GM10248 (cell line): Measurements from ENCODE around the gene MPP2.

Source experiments
- CTCF ChIA-PET: fragments of 300-600 bp; sonication (Branson Sonifier 250); formaldehyde crosslinking; extraction: SDS; loops from one replicate; lab custom pipeline; 2021; ENCODE audit warnings: antibody characterized with exemption; lab: Yijun Ruan, JAX
- POLR2A ChIA-PET: fragments of 350-650 bp; sonication (Branson Sonifier 250); formaldehyde crosslinking; extraction: SDS; loops from one replicate; lab custom pipeline; 2020; ENCODE audit warnings: antibody characterized with exemption; lab: Yijun Ruan, JAX
- DNase-seq: peaks from one replicate; pipeline ENCODE4 v3.0.0; 2012; ENCODE audit errors: extremely low spot score
- CTCF ChIP-seq: IDR thresholded peaks from 2 replicates; pipeline ENCODE4 v1.5.1; 2012; ENCODE audit warnings: mild to moderate bottlenecking, low read depth; ENCODE audit errors: extremely low read depth, missing control alignments, control extremely low read depth

MPP2 gene, protein sequence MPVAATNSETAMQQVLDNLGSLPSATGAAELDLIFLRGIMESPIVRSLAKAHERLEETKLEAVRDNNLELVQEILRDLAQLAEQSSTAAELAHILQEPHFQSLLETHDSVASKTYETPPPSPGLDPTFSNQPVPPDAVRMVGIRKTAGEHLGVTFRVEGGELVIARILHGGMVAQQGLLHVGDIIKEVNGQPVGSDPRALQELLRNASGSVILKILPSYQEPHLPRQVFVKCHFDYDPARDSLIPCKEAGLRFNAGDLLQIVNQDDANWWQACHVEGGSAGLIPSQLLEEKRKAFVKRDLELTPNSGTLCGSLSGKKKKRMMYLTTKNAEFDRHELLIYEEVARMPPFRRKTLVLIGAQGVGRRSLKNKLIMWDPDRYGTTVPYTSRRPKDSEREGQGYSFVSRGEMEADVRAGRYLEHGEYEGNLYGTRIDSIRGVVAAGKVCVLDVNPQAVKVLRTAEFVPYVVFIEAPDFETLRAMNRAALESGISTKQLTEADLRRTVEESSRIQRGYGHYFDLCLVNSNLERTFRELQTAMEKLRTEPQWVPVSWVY

DNA sequence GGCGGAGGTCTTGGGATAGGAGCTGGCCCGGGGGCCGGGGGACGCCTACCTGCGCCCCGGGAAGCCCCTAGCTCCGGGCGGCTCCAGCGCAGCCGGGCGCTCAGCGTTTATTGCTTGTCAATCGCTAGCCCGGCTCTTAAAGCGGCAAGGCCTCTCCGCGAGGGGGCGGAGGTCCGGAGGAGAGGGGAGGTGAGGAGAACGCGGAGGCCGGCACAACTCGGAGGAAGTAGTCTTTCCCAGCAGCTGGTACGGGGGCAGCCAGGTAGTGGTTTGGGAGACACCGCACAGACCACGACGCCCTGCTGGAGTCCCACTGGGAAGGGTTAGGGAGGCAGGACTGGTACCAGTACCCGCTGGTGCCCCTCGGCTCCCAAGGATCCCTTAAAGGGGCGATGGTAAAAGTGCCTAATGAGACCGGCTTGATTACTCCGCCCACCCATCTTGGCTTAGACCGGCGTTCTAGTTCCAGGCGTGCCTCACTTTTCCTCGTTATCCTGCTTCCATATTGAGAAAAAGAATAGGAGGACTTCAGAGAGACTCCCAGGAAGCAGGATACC, at the start of gene MPP2:
TSS of gene MPP2 (minus strand) at position 112 of the 557 bp plus-strand sequence. CDS start 3,076 bp downstream, outside the sequence.
- TF ChIP-seq CTCF: no peak
- DNase-seq: peak; percentile 48
- ChIA-PET CTCF (interaction anchor here (1.6 to 6.5 kb wide), 2 partner anchors 28 to 37 kb away, joined by 4 to 41 read pairs; no protein-coding TSS in a partner anchor), POLR2A (no interaction called here)

GRCh38 chr17:43956222-43956621, 48.9 kb upstream of the MPP2 start:
- ChIA-PET POLR2A (no interaction called here), CTCF (interaction anchor here (7.5 kb wide), 1 partner anchor 13 kb away, joined by 44 read pairs; the partner anchor contains the start of gene PPY)
- DNase-seq: no peak
- TF ChIP-seq CTCF: no peak

DNA sequence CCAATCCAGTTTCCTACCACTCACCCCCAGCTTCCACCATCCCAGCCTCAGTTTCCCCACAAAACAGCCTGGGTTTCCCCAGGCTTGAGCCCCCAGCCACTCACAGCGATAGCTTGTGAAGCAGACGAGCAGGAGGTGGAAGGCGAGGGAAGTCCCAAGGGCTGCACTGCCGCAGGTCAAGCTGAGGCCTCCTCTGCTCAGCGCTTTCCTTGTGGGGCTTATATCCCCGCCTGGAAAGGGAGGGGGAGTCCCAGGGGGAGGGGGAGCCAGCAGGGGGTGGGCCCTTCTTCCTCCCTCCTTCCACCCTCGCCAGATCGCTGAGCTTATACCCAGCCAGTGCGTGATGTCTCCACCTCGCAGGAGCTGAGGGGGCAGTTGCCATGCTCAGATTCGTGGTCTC, 46.4 kb upstream of the MPP2 start, which contains the start of gene PYY:
TSS of gene PYY (minus strand) at position 195 of the 400 bp plus-strand sequence. CDS start 457 bp downstream, outside the sequence.
- TF ChIP-seq CTCF: no peak
- ChIA-PET POLR2A (no interaction called here), CTCF (interaction anchor here (1.9 to 7.5 kb wide), 2 partner anchors 10 to 76 kb away, joined by 4 to 44 read pairs; partner anchors contain the start of gene PPY)
- DNase-seq: no peak

DNA sequence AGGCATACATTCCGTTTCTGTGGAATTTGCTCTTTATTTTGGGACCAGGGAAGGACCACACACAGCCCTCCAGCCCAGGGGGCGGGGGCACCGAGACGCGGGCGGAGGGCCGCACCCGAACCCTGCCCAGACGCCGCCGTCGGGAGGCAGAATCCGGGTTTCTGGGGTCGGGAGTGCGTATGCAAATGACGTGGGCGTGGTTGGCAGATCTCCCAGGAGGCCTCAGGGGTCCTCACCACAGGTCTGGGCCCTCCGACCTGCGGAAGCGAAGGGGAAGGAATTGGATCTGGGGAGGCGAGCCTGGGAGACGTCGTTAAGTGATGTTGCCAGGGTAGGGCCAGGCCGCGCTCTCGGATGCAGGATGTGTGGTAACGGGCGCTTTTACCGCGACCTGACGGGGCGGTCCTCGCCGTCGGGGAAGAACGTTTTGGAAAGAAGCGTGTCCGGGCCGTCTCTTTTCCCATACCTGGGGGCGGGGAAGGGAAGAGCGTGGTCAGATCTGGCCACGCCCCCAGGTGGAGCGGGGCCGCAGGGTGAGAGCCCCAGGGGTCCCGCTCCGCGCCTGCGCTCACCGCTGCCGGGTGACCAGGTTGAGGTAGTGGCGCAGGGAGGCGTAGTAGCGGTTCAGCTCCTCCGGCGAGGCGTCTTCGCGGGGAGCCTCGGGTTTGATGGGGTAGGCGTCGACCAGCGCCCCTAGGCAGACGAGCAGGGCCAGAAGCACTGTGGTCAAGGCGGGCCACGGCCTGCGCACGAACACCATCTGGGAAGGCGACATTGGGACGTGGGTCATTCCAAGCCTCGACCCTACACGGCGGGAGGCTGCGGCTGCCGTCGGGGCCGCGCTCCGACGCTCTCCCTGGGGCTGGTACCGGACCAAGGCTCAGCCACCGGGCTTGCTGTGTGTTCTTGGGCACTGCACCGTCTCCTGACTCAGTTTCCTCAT, 45.7 kb upstream of the MPP2 start:
- ChIA-PET CTCF (interaction anchor here (1.9 to 7.5 kb wide), 2 partner anchors 10 to 75 kb away, joined by 4 to 44 read pairs; partner anchors contain the start of gene PPY), POLR2A (no interaction called here)
- no peak for TF ChIP-seq CTCF
- DNase-seq: no peak

DNA sequence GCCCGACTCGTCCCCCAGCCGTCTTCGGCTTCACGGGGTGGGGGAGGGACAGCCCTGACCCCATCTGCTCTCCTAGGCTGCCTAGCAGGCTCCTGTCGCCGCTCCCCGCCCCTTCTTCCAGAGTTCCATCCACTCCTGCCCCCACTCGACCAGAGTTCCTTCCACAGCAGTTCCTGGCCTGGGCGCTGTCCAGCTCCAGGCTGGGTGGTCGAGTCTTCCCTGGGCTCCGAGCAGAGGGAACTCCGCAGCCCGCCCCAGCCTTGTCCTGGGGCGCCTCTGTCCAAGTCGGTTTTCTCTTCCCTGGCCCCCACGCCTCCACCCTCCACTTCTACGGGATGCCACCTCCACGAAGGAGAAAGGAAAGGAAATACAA, 45.0 kb upstream of the MPP2 start:
- DNase-seq: no peak
- ChIA-PET POLR2A (no interaction called here), CTCF (interaction anchor here (1.3 to 7.5 kb wide), 2 partner anchors 9 to 13 kb away, joined by 3 to 44 read pairs; partner anchors contain the start of gene PPY)
- TF ChIP-seq CTCF: no peak

DNA sequence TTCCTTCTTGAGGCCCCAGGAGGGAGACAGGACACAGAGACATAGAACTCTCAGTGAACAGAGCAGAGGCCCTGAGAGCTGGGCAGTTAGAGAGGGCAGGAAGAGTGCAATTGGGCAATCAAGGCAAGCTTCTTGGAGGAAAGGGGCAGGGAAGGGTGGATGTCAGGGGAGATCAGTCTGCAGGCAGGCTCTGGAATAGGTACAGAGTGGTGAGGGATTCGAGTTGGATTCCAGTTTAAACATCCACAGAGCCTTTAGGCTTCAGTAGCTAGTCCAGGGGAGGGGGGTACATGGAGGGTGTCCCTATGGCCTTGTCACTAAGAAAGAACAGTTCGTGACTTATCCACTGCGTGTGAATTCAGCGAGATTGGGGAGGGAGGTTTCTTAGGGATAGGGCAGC, 44.4 kb upstream of the MPP2 start:
- no peak for DNase-seq
- no peak for TF ChIP-seq CTCF
- ChIA-PET POLR2A (no interaction called here), CTCF (interaction anchor here (1.1 to 7.5 kb wide), 3 partner anchors 8 to 74 kb away, joined by 3 to 44 read pairs (median 4); partner anchors contain the start of gene PPY)
